Smooth muscle cell (in vitro differentiated cells): ENCODE measurements around the gene PRR15. TPM values are rescaled to one million over a fixed set of nuclear protein-coding genes. Genes with fewer than 3 reads are reported as not detected.

Experiments
- DNase-seq: peaks from one replicate; lab custom pipeline; 2025; ENCODE audit not compliant: unreplicated experiment; lab: John Stamatoyannopoulos, UW
- H2AFZ ChIP-seq: fragments of 200-600 bp; sonication (generic); 2 replicates; pipeline ENCODE4 v1.6.0; 2016; ENCODE audit warnings: antibody characterized with exemption, low read depth, mild to moderate bottlenecking
- H3F3A ChIP-seq: fragments of 200-600 bp; sonication (generic); 2 replicates; pipeline ENCODE4 v1.6.0; 2017; ENCODE audit warnings: antibody characterized with exemption, low read depth
- H3K27ac ChIP-seq: fragments of 200-600 bp; sonication (generic); 2 replicates; pipeline ENCODE4 v1.5.1; 2016; ENCODE audit warnings: low read depth, mild to moderate bottlenecking
- H3K27me3 ChIP-seq: fragments of 200-600 bp; sonication (generic); 2 replicates; pipeline ENCODE4 v1.6.1; 2016; ENCODE audit warnings: low read depth, mild to moderate bottlenecking
- H3K36me3 ChIP-seq: fragments of 200-600 bp; sonication (generic); 2 replicates; pipeline ENCODE4 v1.5.1; 2016; ENCODE audit warnings: low read depth
- H3K4me1 ChIP-seq: fragments of 200-600 bp; sonication (generic); 2 replicates; pipeline ENCODE4 v1.5.1; 2016; ENCODE audit warnings: low read depth
- H3K4me2 ChIP-seq: fragments of 200-600 bp; sonication (generic); 2 replicates; pipeline ENCODE4 v1.6.0; 2016; ENCODE audit warnings: mild to moderate bottlenecking
- H3K4me3 ChIP-seq: fragments of 200-600 bp; sonication (generic); 2 replicates; pipeline ENCODE4 v1.5.1; 2016; ENCODE audit warnings: mild to moderate bottlenecking
- H3K79me2 ChIP-seq: fragments of 200-600 bp; sonication (generic); 2 replicates; pipeline ENCODE4 v1.6.0; 2016; ENCODE audit warnings: low read depth, mild to moderate bottlenecking
- H3K9ac ChIP-seq: fragments of 200-600 bp; sonication (generic); 2 replicates; pipeline ENCODE4 v1.6.0; 2016; ENCODE audit warnings: low read depth
- H3K9me3 ChIP-seq: fragments of 200-600 bp; sonication (generic); replicated peaks from 2 replicates; pipeline ENCODE4 v1.5.1; 2016; ENCODE audit warnings: low read depth
- H4K20me1 ChIP-seq: fragments of 200-600 bp; sonication (generic); 2 replicates; pipeline ENCODE4 v1.6.0; 2016; ENCODE audit warnings: low read depth
- CTCF ChIP-seq: fragments of 200-600 bp; sonication (generic); IDR thresholded peaks from 2 replicates; pipeline ENCODE4 v1.5.1; 2017; ENCODE audit warnings: borderline replicate concordance, mild to moderate bottlenecking, antibody characterized with exemption; ENCODE audit not compliant: insufficient read depth, poor library complexity, severe bottlenecking
- whole genome bisulfite sequencing: methylation state at CpG from one replicate; pipeline ENCODE4 v1.1.7; 2016; ENCODE audit warnings: low lambda C conversion rate; 5-methylcytosine and 5-hydroxymethylcytosine counted together
- polyA plus RNA-seq: library from polyadenylated mRNA; unstranded; fragments of >200 nt; fragmentation: Nextera tagmentation; extraction: Ambion mirVana; gene quantifications from 2 replicates; pipeline ENCODE4 v1.2.1, GENCODE V29; 2016
- total RNA-seq: library from RNA; depleted of rRNA; stranded (reverse); fragments of >200 nt; gene quantifications from 2 replicates; pipeline ENCODE4 v1.2.3, GENCODE V29; 2014

PRR15 gene
- total and polyA plus RNA-seq, 2 experiments from 2014 or later = 0.96 to 3.8 TPM

GRCh38 chr7:29562307-29562706, 1.3 kb upstream of the PRR15 start:
- no peak for TF ChIP-seq CTCF
- no peaks in the 10 kb centered on the region for H3K79me2 ChIP-seq
- peaks cover 10% of the 10 kb centered on the region for H3K4me1 ChIP-seq
- no peak overlapping the region for H3K9ac ChIP-seq
- H3F3A ChIP-seq = no peaks in the 10 kb centered on the region
- peak overlapping the region; percentile 62 for H3K4me3 ChIP-seq
- no peak overlapping the region for H2AFZ ChIP-seq
- no peak overlapping the region for H3K27ac ChIP-seq
- H3K9me3 ChIP-seq = no peaks in the 10 kb centered on the region
- no peak for DNase-seq
- peaks cover 25% of the 10 kb centered on the region for H3K27me3 ChIP-seq
- no peaks in the 10 kb centered on the region for H3K36me3 ChIP-seq
- H4K20me1 ChIP-seq = no peaks in the 10 kb centered on the region
- 77% methylated on average over 6 of the region's 6 CpGs for WGBS
- H3K4me2 ChIP-seq = peak overlapping the region; percentile 96

- WGBS = under 1% methylated on average over 48 of the region's 48 CpGs
- Histone ChIP-seq H3K27ac (no peak overlapping the region), H3K9me3 (no peaks in the 10 kb centered on the region), H3K4me1 (peaks cover 6% of the 10 kb centered on the region), H3K4me2 (peak overlapping the region; percentile 96), H3K27me3 (peaks cover 31% of the 10 kb centered on the region), H2AFZ (peak overlapping the region; percentile 91), H4K20me1 (no peaks in the 10 kb centered on the region), H3K79me2 (no peaks in the 10 kb centered on the region), H3K9ac (no peak overlapping the region), H3K4me3 (peak overlapping the region; percentile 62), H3K36me3 (no peaks in the 10 kb centered on the region), H3F3A (no peaks in the 10 kb centered on the region)
- TF ChIP-seq CTCF = no peak
- DNase-seq = no peak
Observed at GRCh38 chr7:29564496-29565223, 1.0 kb downstream of the PRR15 start.

- no peaks in the 10 kb centered on the region for H3K9me3 ChIP-seq
- H3K36me3 ChIP-seq = no peaks in the 10 kb centered on the region
- H3K27ac ChIP-seq = no peak overlapping the region
- no peak overlapping the region for H3K9ac ChIP-seq
- H2AFZ ChIP-seq = peak overlapping the region; percentile 91
- H3K79me2 ChIP-seq = no peaks in the 10 kb centered on the region
- TF ChIP-seq CTCF = no peak
- peak overlapping the region; percentile 62 for H3K4me3 ChIP-seq
- peak overlapping the region; percentile 96 for H3K4me2 ChIP-seq
- WGBS = 16% methylated on average over 10 of the region's 10 CpGs
- no peaks in the 10 kb centered on the region for H3F3A ChIP-seq
- no peak for DNase-seq
- peaks cover 35% of the 10 kb centered on the region for H3K27me3 ChIP-seq
- H4K20me1 ChIP-seq = no peaks in the 10 kb centered on the region
- peaks cover 7% of the 10 kb centered on the region for H3K4me1 ChIP-seq
Observed at GRCh38 chr7:29565224-29565630, 1.6 kb downstream of the PRR15 start.

GRCh38 chr7:29565634-29565981, 2.0 kb downstream of the PRR15 start:
- H2AFZ ChIP-seq = no peak overlapping the region
- WGBS = 77% methylated on average over 13 of the region's 13 CpGs
- H3K4me2 ChIP-seq = peak overlapping the region; percentile 96
- peaks cover 35% of the 10 kb centered on the region for H3K27me3 ChIP-seq
- no peaks in the 10 kb centered on the region for H3F3A ChIP-seq
- no peaks in the 10 kb centered on the region for H4K20me1 ChIP-seq
- peak overlapping the region; percentile 62 for H3K4me3 ChIP-seq
- no peak overlapping the region for H3K27ac ChIP-seq
- DNase-seq = no peak
- no peak for TF ChIP-seq CTCF
- H3K36me3 ChIP-seq = no peaks in the 10 kb centered on the region
- peaks cover 7% of the 10 kb centered on the region for H3K4me1 ChIP-seq
- H3K9ac ChIP-seq = no peak overlapping the region
- no peaks in the 10 kb centered on the region for H3K9me3 ChIP-seq
- no peaks in the 10 kb centered on the region for H3K79me2 ChIP-seq
